BJ (cell line): ENCODE data around the gene MGRN1. TPM values are rescaled to one million over a fixed set of nuclear protein-coding genes. Genes with fewer than 3 reads are reported as not detected.

Experiments
- CTCF ChIA-PET: fragments of 350-600 bp; formaldehyde crosslinking; extraction: SDS; loops from one replicate; lab custom pipeline; 2021; ENCODE audit warnings: antibody characterized with exemption, inconsistent platforms; lab: Yijun Ruan, JAX
- POLR2A ChIA-PET: fragments of 300-600 bp; sonication (Branson Sonifier 250); formaldehyde crosslinking; extraction: SDS; loops from one replicate; lab custom pipeline; 2021; ENCODE audit warnings: antibody characterized with exemption; lab: Charles Lee
- DNase-seq: peaks from one replicate; pipeline ENCODE4 v3.0.0-alpha.2; 2011; ENCODE audit warnings: low read depth
- H3K27me3 ChIP-seq: 2 replicates; pipeline ENCODE4 v1.6.0; 2011; ENCODE audit warnings: low read length; ENCODE audit not compliant: control insufficient read depth, insufficient read depth
- H3K36me3 ChIP-seq: 2 replicates; pipeline ENCODE4 v1.5.1; 2011; ENCODE audit warnings: low read length; ENCODE audit not compliant: control insufficient read depth, insufficient read depth
- H3K4me3 ChIP-seq: 2 replicates; pipeline ENCODE4 v1.5.1; 2011; ENCODE audit warnings: low read depth, mild to moderate bottlenecking, control low read depth, low read length
- CTCF ChIP-seq: IDR thresholded peaks from 2 replicates; pipeline ENCODE4 v1.5.1; 2011; ENCODE audit warnings: low read depth, mild to moderate bottlenecking, control low read depth, inconsistent platforms, low read length, moderate library complexity; ENCODE audit not compliant: insufficient read depth
- polyA plus RNA-seq: library from polyadenylated mRNA; depleted of rRNA; stranded (reverse); fragments of >200 nt; gene quantifications from 2 replicates; pipeline ENCODE4 v1.2.3, GENCODE V29; 2011

Gene MGRN1
- polyA plus RNA-seq, 1 experiment: 4.5 TPM

- no peak for TF ChIP-seq CTCF
- H3K4me3 ChIP-seq: no peak overlapping the region
- ChIA-PET CTCF (interaction anchor here (1.4 kb wide), 1 partner anchor 10 kb away, joined by 3 read pairs; no protein-coding TSS in a partner anchor), POLR2A (no interaction called here)
- peaks cover 14% of the 10 kb centered on the region for H3K36me3 ChIP-seq
- DNase-seq: no peak
- H3K27me3 ChIP-seq: no peaks in the 10 kb centered on the region
These were observed 89.3 kb downstream of the MGRN1 start for GRCh38 chr16:4713663-4714501.

- CTCF ChIA-PET: interaction anchor here (1.0 kb wide), 1 partner anchor 16 kb away, joined by 3 read pairs; no protein-coding TSS in a partner anchor
These were observed 90.4 kb downstream of the MGRN1 start for GRCh38 chr16:4714996-4715395.

GRCh38 chr16:4718466-4718865 lies 93.8 kb downstream of the MGRN1 start:
- Histone ChIP-seq H3K36me3 (peaks cover 13% of the 10 kb centered on the region), H3K27me3 (no peaks in the 10 kb centered on the region), H3K4me3 (no peak overlapping the region)
- ChIA-PET CTCF (interaction anchor here (1.3 kb wide), 1 partner anchor 23 kb away, joined by 3 read pairs; no protein-coding TSS in a partner anchor), POLR2A (no interaction called here)
- TF ChIP-seq CTCF: no peak
- DNase-seq: no peak

More at GRCh38 chr16:4714996-4715395, 90.4 kb downstream of the MGRN1 start:
- no peak for TF ChIP-seq CTCF
- no peak overlapping the region for H3K4me3 ChIP-seq
- no peaks in the 10 kb centered on the region for H3K27me3 ChIP-seq
- POLR2A ChIA-PET: no interaction called here
- H3K36me3 ChIP-seq: peaks cover 13% of the 10 kb centered on the region
- DNase-seq: no peak

- POLR2A ChIA-PET: no interaction called here
- no peak for DNase-seq
These were observed 98.6 kb downstream of the MGRN1 start for GRCh38 chr16:4723071-4723767.

More at GRCh38 chr16:4723071-4723767, 98.6 kb downstream of the MGRN1 start:
- TF ChIP-seq CTCF: no peak
- CTCF ChIA-PET: interaction anchor here (1.5 kb wide), 1 partner anchor 9 kb away, joined by 3 read pairs; no protein-coding TSS in a partner anchor
- Histone ChIP-seq H3K36me3 (peaks cover 18% of the 10 kb centered on the region), H3K27me3 (no peaks in the 10 kb centered on the region), H3K4me3 (no peak overlapping the region)
